Hypothalamus (tissue), 51 donors: ENCODE measurements around the gene HCRTR2.

Experiments used
- DNase-seq, 51 donors: peaks; one replicate each; lab custom pipeline; 2025; lab: John Stamatoyannopoulos, UW

HCRTR2 gene

DNA sequence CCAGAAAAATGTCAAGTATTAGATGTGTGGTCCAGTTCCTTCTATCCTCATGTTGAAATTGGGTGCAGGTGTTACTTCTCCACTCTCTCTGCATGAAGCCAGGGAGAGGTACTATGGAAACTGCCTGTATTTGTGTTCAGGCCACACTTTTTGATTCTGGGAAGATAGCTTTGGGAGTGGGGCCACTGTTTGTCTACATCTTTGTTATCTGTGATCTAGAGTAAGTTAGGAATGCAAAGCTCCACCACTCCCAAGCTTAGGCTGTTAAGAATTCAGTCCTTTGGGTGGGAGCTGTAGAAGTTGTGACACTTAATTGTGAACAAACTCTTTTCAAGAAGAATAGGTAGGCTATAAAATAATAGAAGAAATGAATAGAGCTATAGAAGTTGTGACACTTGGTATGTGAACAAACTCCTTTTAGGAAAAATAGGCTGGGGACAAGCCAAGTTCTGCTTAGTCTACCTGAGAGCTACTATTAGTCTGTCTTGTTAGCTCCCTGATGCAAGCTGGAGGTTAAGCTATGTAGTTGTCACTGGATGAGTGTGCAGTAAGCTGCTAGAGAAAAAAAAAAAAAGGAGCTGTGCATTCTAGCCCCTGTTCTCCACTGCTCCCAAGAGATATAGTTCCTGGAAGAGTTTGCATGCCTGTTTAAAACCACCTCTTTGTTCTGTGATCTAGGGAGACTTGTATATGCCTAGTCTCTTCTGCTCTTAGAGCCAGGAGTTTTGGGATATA is 145.8 kb downstream of the HCRTR2 start:
- no peak for DNase-seq

DNA sequence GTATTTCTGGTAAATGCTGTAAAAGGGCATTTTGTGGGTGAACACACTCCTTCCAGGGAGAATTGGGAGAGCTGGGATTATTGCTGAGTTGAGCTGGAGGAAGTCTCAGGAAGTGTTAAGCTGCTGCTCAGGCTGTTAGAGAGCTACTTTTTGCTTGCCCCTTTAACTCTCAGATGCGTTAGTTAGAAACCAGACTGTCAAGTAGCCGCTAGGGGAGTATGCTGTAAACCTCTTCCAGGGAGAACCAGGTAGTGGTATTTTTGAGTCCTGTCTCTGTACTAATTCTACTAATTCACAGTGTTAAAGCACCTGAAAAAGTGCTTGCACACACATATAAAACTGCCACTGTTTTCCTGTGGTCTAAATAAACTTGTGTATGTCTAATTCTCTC is 146.4 kb downstream of the HCRTR2 start:
- DNase-seq: no peak

DNA sequence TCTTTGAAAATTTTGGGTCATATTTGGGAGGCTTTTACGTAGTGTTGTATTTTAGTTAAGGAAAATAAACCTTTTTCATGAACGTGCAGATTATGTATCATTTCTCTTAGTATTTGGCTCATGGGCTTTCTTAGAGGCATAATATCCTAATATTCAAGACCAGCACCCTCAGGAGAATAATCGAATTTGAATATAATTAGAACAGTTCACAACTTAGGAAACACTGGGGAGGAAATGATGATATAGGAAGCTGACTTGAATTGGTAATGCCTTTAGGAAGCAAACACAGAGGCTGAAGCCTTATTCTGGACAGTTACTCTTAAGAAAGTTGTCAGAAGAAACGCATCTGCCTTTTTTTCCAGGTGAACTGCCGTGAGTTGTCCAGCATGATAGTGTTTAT is 152.9 kb downstream of the HCRTR2 start, which contains the start of gene GFRAL:
TSS of gene GFRAL (plus strand) at position 301 of the 400 bp plus-strand sequence. CDS start at position 387, 86 bp downstream.
- DNase-seq: no peak
